ENCODE measurements around the gene IGFLR1. TPM values are rescaled to one million over a fixed set of nuclear protein-coding genes. Genes with fewer than 3 reads are reported as not detected.
A peak's percentile ranks its signal among the peaks of the same experiment; 100 is the strongest.

Gene IGFLR1
- total RNA-seq, 1 donor from 2014 or later, result 6.3 TPM

GRCh38 chr19:35731779-35732405, 10.4 kb downstream of the IGFLR1 start:
- Mint-ChIP-seq H3K27ac (ENCODE audit: unreplicated experiment) (no peak overlapping the region), H3K27me3 (ENCODE audit: low read depth) (no peaks in the 10 kb centered on the region), H3K4me1 (no peaks in the 10 kb centered on the region), H3K4me3 (no peak overlapping the region), H3K36me3 (ENCODE audit: low read depth) (peaks cover 16% of the 10 kb centered on the region), H3K9me3 (no peaks in the 10 kb centered on the region)
- no peak for TF ChIP-seq CTCF (conservative IDR thresholded peaks at IDR 0.05)
- DNase-seq (ENCODE audit: low read depth, low spot score), result no peak

- Mint-ChIP-seq H3K27me3 (ENCODE audit: low read depth) (no peaks in the 10 kb centered on the region), H3K27ac (ENCODE audit: unreplicated experiment) (no peak overlapping the region), H3K4me3 (peak overlapping the region; percentile 32), H3K9me3 (no peaks in the 10 kb centered on the region), H3K36me3 (ENCODE audit: low read depth) (peaks cover 16% of the 10 kb centered on the region), H3K4me1 (no peaks in the 10 kb centered on the region)
- no peak for DNase-seq (ENCODE audit: low read depth, low spot score)
- no peak for TF ChIP-seq CTCF (conservative IDR thresholded peaks at IDR 0.05)
Observed at GRCh38 chr19:35731353-35731752, 10.9 kb downstream of the IGFLR1 start.

GRCh38 chr19:35730326-35730725, 11.9 kb downstream of the IGFLR1 start:
- no peaks in the 10 kb centered on the region for H3K27me3 Mint-ChIP-seq (ENCODE audit: low read depth)
- TF ChIP-seq CTCF (conservative IDR thresholded peaks at IDR 0.05), result no peak
- no peaks in the 10 kb centered on the region for H3K4me1 Mint-ChIP-seq
- no peaks in the 10 kb centered on the region for H3K9me3 Mint-ChIP-seq
- no peak for DNase-seq (ENCODE audit: low read depth, low spot score)
- H3K36me3 Mint-ChIP-seq (ENCODE audit: low read depth), result peaks cover 16% of the 10 kb centered on the region
- no peak overlapping the region for H3K27ac Mint-ChIP-seq (ENCODE audit: unreplicated experiment)
- no peak overlapping the region for H3K4me3 Mint-ChIP-seq

- no peaks in the 10 kb centered on the region for H3K27me3 Mint-ChIP-seq (ENCODE audit: low read depth)
- peaks cover 15% of the 10 kb centered on the region for H3K36me3 Mint-ChIP-seq (ENCODE audit: low read depth)
- DNase-seq (ENCODE audit: low read depth, low spot score), result no peak
- H3K4me1 Mint-ChIP-seq, result no peaks in the 10 kb centered on the region
- TF ChIP-seq CTCF (conservative IDR thresholded peaks at IDR 0.05), result no peak
- no peak overlapping the region for H3K27ac Mint-ChIP-seq (ENCODE audit: unreplicated experiment)
- no peaks in the 10 kb centered on the region for H3K9me3 Mint-ChIP-seq
- no peak overlapping the region for H3K4me3 Mint-ChIP-seq
Observed at GRCh38 chr19:35729763-35730162, 12.5 kb downstream of the IGFLR1 start.

GRCh38 chr19:35729021-35729420, 13.2 kb downstream of the IGFLR1 start:
- no peak overlapping the region for H3K27ac Mint-ChIP-seq (ENCODE audit: unreplicated experiment)
- H3K36me3 Mint-ChIP-seq (ENCODE audit: low read depth), result peaks cover 8% of the 10 kb centered on the region
- H3K4me3 Mint-ChIP-seq, result no peak overlapping the region
- no peak for DNase-seq (ENCODE audit: low read depth, low spot score)
- no peaks in the 10 kb centered on the region for H3K27me3 Mint-ChIP-seq (ENCODE audit: low read depth)
- no peaks in the 10 kb centered on the region for H3K4me1 Mint-ChIP-seq
- H3K9me3 Mint-ChIP-seq, result no peaks in the 10 kb centered on the region
- TF ChIP-seq CTCF (conservative IDR thresholded peaks at IDR 0.05), result no peak
